RPMI7951 (cell line): ENCODE data around the gene RETREG1. TPM values are rescaled to one million over a fixed set of nuclear protein-coding genes. Genes with fewer than 3 reads are reported as not detected.
"Not testable (repeated sequence)": the region's sequence is repeated elsewhere in the genome, so short reads cannot be mapped to it uniquely, and the experiment has no call there.

Experiments
- DNase-seq: peaks from one replicate; pipeline ENCODE4 v3.0.0-alpha.2; 2012; ENCODE audit warnings: low read depth
- total RNA-seq: library from RNA; depleted of rRNA; stranded (reverse); fragments of >200 nt; shearing (Covaris generic); gene quantifications from 2 replicates; pipeline ENCODE4 v1.2.3, GENCODE V29; 2014

Gene RETREG1
- total RNA-seq, 1 experiment from 2014 or later, result 2.8 TPM

DNA sequence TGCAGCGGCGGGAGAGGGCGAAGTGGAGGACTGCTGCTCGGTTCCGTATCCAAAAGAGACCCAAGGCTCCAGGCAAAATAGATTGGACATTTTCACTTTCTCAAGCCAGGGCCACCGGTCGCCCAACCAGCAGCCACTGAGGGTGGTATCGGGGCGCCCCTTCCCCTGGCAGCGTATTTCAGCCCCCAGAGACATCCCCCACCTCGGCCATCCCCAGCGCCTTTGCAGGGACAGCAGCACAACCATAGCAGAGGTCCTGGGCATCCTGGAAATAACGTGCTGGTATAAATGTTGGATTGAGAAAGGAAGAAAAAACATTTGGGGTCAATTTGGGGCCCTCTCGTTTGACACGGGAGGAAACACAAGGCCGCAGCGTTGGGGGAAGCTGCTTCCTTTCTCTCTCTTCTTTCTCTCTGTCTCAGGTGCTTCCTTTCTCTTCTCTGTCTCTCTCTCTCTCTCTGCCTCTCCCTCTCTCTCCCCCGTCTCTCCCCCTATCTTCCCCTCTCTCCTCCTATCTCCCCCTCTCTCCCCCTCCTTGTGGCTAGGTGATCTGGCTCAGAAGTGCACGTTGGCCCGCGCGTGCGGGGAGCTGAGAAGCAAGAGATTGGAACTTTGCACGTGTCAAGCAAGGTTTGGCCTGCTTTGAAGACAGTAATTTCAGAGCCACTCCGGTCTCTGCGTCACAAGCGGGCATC lies 624 bp upstream of the RETREG1 start:
- no peak for DNase-seq

DNA sequence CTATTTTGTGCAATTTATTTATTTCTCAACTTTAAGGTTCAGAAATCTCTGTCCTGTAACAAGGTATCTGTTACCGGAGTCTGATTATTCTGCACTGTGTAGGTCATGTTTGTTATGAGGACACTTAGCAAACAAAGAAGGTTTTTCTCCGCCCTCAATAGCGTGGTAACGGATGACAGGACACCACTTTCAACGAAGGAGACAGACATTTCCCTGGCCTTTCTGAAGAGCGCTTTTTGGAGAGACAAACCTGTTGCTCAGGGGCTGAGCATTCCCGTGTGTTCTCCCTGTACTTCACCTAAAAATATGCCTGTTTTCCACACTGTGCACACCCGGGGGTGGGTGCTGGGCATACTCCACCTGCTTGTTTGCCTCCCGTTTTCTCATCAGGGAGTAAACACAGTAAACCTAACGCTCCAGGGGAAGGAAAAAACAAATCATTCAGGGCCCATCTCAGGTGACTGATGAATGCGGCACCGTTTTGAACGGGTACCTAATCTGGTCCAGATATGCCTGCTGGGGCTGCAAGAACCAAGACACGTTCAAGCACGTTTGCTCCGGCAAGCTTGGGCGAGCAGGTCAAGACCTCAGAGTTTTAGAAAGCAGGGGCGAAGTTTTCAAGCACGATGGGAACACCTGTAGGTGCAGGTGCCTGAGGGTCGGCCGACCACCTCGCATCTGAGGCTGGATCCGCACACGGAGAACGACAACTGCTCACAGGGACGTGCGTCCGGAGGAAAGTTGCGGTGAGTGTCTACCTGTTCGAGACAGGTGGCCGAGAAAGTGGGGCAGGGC lies 859 bp downstream of the RETREG1 start:
- DNase-seq, result no peak

DNA sequence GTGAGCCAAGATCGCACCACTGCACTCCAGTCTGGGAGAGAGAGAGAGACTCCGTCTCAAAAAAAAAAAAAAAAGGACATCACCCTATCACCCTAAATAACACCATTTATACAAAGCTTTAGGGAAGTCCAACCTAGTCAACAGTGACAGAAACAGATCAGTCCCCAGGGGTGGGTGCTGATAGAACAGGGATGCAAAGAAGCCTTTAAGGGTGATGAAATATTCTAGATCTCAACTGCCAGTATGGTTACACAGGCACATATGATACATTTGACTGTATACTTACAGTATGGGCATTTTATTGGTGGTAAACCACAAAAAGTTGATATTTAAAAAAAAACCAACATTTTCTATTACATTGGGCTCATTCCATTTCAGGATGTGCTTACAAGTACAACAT lies 4.8 kb downstream of the RETREG1 start:
- DNase-seq, result no peak

DNA sequence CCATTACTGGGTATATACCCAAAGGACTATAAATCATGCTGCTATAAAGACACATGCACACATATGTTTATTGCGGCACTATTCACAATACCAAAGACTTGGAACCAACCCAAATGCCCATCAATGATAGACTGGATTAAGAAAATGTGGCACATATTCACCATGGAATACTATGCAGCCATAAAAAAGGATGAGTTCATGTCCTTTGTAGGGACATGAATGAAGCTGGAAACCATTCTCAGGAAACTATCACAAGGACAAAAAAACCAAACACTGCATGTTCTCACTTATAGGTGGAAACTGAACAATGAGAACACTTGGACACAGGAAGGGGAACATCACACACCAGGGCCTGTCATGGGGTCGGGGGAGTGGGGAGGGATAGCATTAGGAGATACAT lies 5.9 kb downstream of the RETREG1 start:
- not testable (repeated sequence) for DNase-seq

DNA sequence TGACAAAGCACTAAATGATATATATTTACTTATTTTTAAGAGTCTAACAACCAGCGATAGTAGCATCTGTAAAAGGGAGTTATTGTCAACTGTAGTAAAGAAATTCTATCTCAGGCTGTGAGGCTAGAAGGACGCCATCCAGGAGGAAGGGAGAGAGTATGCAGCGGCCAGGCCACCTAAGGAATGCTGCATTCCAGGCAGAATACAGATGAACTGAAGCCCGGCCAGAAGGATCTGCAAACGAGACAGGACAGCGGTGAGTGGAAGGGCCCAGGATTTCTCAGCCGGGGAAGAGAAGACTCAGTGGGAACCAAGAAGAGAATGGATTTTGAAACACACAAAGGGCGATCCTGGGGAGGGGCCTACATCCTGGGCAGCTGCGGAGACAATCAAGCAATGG lies 7.4 kb downstream of the RETREG1 start:
- no peak for DNase-seq

DNA sequence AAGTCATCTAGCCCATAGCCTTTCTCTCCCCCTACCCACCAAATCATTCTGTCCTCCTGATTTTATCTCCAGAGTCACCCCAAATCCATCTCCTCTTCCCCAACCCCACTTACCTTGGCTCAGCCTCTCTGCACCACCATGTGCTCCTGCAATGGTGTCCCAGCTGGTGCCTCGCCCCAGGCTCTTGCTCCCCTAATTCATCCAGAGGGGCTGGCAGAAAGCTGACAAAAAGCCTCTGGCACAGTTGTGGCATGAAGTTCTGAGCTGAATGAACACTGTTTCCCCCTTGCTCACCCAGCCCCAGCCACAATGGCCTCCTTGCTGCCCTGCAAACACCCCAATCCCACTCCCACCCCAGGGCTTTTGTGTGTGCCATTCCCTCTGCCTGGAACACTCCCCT lies 10.2 kb downstream of the RETREG1 start:
- DNase-seq, result no peak

DNA sequence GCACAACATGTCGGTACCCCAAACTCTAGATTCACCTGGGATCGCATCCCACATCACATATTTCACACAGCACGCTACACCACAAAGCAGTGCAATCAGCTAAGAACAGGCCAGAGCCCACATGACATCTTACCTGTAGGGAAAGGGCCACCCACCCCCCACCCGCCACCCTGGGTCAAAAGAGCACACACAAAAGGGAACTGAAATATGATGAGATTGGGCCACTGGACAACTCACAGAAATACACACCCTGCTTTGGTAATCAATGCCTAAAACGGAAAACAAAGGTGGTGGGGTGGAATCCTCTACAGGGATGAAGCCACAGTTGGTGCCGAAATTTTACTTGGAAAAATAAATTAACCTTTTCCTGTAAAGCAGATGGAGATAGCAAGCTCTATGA lies 13.1 kb downstream of the RETREG1 start:
- DNase-seq, result no peak

DNA sequence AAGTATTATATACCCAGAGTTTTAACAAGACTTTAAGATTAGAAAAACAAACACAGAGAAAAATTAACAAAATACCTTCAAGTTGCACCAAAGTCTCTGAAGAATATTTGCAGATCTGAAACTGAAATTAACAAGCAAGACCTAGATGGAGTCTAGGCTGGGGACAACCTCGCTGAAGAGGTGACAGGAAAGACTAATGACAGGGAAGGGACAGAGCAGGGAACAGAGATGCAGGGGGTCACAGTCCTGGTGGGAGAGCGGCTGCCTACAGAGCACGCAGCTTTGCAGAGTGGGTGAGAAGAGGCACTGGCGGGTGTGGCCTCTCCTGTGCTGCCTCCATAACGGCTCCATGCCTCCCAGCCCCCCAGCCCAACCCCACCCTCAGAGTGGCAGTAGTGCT lies 13.5 kb downstream of the RETREG1 start:
- no peak for DNase-seq

DNA sequence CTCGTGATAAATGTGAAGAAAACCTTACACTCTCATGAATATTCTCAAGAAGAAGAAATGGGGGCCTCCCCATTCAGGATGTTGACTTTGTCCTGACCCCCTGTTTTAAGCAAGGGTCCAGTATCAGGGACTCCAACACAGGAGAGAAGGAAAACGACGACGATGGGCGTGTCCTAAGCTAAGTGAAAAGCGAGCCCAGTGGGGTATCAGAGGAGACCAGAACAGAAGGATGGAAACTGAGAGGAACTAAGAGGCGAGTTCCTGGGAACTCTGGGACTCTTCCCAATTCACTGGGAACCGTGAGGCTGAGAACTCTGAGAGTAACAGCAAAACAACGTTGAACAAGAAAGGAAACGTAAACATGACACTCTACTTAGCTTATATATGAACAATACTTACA lies 14.6 kb downstream of the RETREG1 start:
- DNase-seq, result no peak

DNA sequence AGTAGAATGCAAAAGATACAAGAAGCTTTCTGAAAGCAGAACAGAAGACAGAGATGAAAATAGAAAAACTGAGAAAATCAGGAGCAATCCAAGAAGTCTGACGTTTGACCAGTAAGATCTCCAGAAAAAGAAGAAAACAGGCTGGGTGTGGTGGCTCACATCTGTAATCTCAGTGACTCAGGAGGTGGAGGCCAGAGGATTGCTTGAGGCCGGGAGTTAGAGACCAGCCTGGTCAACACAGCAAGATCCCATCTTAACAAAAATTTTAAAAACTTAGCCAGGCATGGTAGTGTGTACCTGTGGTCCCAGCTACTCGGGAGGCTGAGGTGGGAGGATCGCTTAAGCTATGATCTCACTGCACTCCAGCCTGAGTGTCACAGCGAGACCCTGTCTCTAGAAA lies 15.9 kb downstream of the RETREG1 start:
- DNase-seq, result no peak

DNA sequence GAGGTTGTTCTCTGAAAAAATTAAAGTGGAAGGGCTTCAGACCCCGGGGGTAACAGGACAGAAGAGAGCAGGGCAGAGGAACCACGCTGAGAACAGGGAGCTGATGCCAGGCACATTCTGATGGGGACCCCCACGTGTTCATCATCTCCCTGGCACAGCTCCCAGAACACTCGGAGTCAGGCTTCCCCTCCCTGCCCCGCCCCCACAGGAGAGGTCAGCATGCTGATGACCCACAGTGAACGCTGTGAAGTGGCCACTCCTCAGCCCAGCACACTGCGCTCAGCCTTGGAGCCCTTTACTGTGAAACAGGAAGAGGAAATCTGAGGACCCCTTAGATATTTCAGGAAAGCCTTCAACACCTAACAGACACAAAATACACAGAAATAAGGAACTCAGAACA lies 16.4 kb downstream of the RETREG1 start:
- peak; percentile 42 for DNase-seq

DNA sequence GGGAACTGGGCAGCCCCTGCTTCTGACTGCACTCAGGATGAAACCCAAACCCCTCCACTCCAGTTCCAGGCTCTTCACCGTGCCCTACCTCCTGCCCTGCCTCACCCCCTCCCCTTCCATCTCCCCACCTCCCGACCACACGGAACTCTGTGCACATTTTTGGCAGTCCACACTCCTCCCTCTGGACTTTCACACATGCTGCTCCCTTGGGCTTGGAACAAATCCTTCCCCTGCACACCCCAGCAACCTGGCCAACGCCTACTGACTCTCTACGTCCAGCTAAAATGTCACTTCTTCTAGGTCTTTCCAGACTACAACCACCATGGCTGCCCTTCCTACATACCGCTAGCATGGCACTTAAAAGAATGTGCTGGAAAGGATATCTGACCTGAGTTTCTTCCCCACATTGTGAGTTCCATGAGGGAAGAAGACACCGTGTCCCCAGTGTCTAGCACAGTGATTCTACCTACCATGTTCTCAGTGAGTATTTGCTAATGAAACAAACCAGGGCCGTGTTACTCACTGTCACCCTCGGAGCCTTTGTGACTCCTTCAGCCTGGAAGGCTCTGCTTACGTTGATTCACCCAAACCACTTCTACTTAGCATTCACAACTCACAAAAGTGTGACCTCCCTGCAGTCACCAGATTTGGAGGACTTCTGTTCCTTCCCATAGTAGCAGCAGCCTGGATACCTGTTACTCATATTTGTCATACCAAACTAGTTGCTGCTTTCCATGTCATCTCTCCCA lies 18.7 kb downstream of the RETREG1 start:
- no peak for DNase-seq

DNA sequence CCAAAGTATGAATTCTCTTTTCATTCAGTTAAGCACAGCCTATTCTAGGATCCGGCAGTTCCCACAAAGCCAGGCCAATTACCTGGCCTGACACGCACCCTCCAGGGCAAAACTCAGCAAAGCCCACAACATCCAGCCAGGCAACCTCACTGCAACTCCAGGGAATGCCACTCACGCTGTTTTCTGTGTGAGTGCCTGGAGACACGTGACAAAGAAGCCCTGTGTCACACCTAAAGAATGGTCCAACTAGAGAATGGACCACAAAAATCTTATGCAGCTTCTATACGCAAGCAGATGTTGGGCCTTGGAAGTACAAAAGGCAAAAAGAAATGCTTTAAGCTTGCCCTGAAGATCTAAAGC lies 20.2 kb downstream of the RETREG1 start:
- peak; percentile 83 for DNase-seq

DNA sequence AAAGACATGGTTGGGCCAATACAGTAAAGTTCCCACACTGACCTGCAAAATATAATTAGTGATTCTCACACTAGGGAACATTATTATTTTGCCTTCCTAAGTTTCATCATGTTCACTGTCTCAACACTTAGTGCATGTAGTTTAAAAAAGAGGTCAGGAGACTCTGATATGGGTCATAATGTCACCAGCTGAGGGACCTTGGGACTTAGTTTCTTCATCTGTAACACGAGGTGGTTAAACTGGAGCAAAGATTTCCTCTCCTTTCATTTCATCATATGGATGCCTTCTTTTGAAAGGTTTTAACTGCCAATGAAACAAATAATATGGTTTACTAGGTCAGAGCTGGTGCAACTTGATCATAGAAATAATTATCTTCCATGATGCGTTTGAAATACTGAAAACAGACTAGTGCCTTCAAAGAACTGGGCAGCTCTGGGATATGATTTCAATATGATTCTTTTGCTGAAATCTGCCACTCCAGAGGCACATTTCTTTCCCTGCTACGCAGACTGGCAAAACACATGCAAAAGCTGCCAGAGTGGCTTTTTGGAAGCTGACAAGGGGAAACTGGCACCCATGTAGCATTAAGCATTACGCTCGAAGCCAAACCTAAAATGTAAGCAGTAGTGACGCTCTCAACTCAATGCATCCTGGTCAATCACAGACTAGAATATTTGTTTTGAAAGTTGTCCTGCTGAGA lies 20.8 kb downstream of the RETREG1 start:
- DNase-seq, result no peak

DNA sequence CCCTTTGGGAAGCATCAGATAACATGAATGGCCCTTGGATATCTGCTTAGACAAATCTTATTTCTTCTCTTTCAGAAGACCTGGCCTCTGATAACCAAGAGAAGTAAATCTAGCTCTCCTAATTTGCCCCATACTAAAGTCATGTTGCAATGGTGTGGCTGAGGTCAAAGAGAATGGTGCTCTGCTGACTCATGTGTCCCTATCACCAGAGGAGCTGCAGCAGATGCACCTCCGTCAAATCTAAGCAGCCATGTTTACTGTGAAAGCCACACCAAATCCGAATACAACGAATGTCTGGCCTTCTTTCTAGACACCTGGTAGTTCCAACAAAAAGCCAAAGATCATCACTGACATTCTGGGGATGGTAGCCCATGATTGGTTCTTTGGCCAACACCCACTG lies 23.2 kb downstream of the RETREG1 start:
- DNase-seq, result peak; percentile 58

DNA sequence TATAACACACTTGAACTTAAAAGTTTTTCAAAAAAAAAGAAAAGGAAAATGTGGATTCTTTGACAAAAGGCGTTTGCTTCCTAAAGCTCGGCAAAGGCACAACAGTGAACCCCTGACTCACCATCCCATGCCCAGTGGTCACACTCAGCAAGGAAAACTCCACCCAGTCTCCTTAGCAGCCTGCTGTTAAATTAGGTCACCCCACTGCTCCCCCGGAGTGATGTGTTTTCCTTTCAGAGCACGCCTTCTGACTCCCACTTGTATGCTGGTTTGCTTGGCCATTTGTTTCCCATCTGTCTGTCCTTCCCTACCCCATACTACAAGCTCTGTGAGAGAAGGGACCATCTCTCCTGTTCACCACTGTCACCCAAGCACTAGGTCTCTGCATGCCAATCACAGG lies 23.8 kb downstream of the RETREG1 start:
- peak; percentile 77 for DNase-seq

DNA sequence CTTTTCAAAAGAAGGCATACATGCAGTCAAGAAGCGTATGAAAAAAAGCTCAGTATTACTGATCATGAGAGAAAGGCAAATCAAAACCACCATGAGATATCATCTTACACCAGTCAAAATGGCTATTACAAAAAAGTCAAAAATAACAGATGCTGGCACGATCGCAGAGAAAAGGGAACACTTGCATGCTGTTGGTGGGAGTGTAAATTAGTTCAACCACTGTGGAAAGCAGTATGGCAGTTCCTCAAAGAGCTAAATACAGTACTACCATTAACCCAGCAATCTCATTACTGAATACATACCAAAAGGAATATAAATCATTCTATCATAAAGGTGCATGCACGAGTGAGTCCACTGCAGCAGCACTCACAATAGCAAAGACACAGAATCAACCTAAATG lies 24.5 kb downstream of the RETREG1 start:
- no peak for DNase-seq

DNA sequence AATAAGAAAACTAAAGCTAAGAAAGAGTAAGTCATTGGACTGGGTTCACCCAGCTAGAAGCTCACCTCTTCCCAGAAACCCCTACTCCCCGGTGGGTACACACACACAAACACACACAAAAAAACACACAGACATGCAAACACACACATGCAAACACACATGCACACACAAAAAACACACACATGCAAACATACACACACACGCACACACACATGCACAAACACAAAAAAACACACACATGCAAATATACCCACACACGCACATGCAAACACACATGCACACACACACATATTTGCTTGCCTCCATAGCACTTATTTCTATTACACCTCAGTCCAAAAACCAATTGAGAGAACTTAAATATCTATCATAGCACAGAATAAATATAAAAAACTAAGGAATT lies 26.1 kb downstream of the RETREG1 start:
- DNase-seq, result no peak

DNA sequence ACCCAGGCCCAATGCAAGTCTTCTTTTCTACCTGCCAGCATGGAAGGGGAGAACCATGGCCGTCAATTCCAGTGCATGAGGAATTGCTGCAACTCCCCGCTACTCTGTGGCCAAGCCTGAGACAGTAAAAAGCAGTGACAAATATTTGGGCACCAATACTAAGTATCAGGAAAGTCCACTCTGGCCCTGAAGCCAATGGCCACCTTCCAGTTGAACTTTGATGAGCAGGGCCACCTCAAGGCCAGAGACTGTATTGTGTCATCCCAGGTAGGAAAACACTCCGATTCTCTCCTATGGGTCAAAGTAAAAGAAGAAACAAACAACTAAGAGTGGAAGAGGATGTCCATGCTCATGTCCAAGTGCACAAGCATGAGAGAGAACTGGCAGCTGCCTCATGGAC lies 27.1 kb downstream of the RETREG1 start:
- DNase-seq, result no peak

DNA sequence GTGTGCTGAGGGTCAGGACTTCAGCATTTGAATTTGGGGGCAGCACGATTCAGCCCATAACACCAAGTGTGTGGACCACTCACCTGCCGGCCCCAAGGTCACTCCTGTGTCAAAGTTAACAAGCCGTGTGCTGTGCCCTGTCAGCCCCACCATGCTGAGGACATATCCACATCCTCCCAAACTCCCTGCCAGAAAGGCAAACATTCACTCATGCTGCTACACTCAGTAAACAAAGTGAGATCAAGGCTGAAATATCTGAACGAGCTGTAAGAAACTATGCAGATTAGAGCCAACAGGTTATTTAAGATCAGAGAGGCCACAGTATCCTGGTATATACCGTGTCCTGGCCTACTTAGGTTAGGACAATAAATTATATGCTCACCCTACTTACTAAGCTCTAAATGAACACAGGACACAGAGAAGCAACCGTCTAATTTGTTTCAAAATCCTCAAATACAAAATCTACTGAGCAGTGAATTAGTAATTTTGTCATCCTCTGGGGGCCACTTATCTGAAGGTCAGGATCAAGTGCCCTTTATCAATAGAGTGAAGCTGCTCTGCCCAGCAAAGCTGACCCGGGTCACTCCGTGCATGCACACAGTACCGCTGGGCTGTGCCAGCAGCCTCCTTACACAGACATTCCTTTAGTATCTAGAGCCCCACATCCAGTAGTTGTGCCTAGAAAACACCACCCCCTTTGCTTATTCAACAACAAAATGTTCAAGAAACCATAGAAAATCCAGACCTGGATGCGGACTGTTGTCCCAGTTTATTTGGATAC lies 28.2 kb downstream of the RETREG1 start:
- no peak for DNase-seq

DNA sequence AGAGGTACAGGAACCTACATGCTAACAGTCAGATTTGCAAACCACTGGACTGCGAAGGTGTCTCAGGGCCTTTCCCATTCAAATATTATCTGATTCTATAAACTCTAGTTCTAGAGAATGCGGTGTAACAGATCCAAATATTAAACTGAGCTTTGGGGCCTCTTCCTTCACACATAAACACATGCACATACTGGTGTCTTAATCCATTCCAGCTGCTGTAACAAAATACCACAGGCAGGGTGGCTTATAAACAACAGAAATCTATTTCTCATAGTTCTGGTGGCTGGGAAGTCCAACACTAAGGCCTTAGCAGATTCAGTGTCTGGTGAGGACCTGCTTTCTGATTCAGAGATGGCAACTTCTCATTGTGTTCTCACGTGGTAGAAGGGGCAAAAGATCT lies 30.2 kb downstream of the RETREG1 start:
- DNase-seq, result no peak
